Measurements from ENCODE around the gene CACNA1C.
"Not testable (repeated sequence)": the region's sequence is repeated elsewhere in the genome, so short reads cannot be mapped to it uniquely, and the experiment has no call there.

The CACNA1C gene

GRCh38 chr12:2475984-2476383, 423.2 kb downstream of the CACNA1C start:
- no peak for DNase-seq

- no peak for DNase-seq
Observed at GRCh38 chr12:2477009-2477766, 424.4 kb downstream of the CACNA1C start.

- DNase-seq = no peak
Observed at GRCh38 chr12:2479851-2480535, 427.2 kb downstream of the CACNA1C start.

- no peak for DNase-seq
Observed at GRCh38 chr12:2481346-2481745, 428.6 kb downstream of the CACNA1C start.

GRCh38 chr12:2481951-2482350, 429.2 kb downstream of the CACNA1C start:
- DNase-seq = no peak

- DNase-seq = no peak
Observed at GRCh38 chr12:2482938-2483660, 430.3 kb downstream of the CACNA1C start.

GRCh38 chr12:2483713-2484112, 430.9 kb downstream of the CACNA1C start:
- no peak for DNase-seq

- no peak for DNase-seq
Observed at GRCh38 chr12:2484141-2484776, 431.5 kb downstream of the CACNA1C start.

GRCh38 chr12:2485681-2486080, 432.9 kb downstream of the CACNA1C start:
- DNase-seq = no peak

- DNase-seq = no peak
Observed at GRCh38 chr12:2486796-2487195, 434.0 kb downstream of the CACNA1C start.

GRCh38 chr12:2487278-2487677, 434.5 kb downstream of the CACNA1C start:
- DNase-seq = no peak

- DNase-seq = no peak
Observed at GRCh38 chr12:2488131-2488530, 435.3 kb downstream of the CACNA1C start.

GRCh38 chr12:2488596-2488995, 435.8 kb downstream of the CACNA1C start:
- DNase-seq = no peak

- DNase-seq = no peak
Observed at GRCh38 chr12:2489275-2489674, 436.5 kb downstream of the CACNA1C start.

GRCh38 chr12:2490831-2491230, 438.0 kb downstream of the CACNA1C start:
- no peak for DNase-seq

GRCh38 chr12:2491349-2491748, 438.6 kb downstream of the CACNA1C start:
- not testable (repeated sequence) for DNase-seq

- no peak for DNase-seq
Observed at GRCh38 chr12:2492236-2492635, 439.4 kb downstream of the CACNA1C start.

GRCh38 chr12:2493086-2493485, 440.3 kb downstream of the CACNA1C start:
- no peak for DNase-seq

- no peak for DNase-seq
Observed at GRCh38 chr12:2494486-2495192, 441.9 kb downstream of the CACNA1C start.

- DNase-seq = no peak
Observed at GRCh38 chr12:2495417-2496112, 442.8 kb downstream of the CACNA1C start.

GRCh38 chr12:2498964-2499500, 446.2 kb downstream of the CACNA1C start:
- no peak for DNase-seq

Data from stimulated activated naive CD4-positive, alpha-beta T cell (primary cell).